Transverse colon (tissue), 4 donors: ENCODE data around the gene NT5DC3.

ENCODE experiments used
- POLR2AphosphoS5 ChIP-seq, 3 donors: sonication (generic); formaldehyde crosslinking; IDR thresholded peaks; one replicate each; pipeline ENCODE4 v1.6.1; 2016; ENCODE audit warnings: antibody characterized with exemption in 3 of 3
- TF ChIP-seq, protein P1 (sequence below), 5 experiments: fragments of 200-600 bp in 3 of 5; fragments of 450-650 bp in 2 of 5; sonication (generic) in 3 of 5; IDR thresholded peaks; 1 replicate in 2 of 5; 2 replicates in 3 of 5; pipeline ENCODE4 v1.5.1; 2016 to 2017; ENCODE audit warnings: antibody characterized with exemption in 5 of 5, inconsistent platforms in 3 of 5, mild to moderate bottlenecking in 2 of 5, moderate library complexity in 1 of 5

DNA sequence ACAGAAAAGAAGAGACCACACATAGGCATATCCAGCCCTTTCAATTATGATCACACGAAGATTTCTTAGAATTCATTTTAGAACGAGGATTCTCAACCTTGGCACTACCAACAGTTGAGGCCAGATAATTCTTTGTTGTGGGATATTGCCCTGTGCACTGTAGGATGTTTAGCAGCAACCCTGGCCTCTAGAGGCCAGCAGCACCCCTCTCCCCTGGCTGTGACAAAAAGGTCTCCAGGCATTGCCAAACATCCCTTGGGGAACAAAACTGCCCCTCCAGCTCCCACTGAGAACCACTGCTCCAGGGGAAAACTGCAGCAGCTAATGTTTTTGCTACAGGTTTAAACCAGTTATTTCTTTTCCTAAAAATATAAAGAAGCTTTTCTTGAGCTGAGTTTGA lies 7.1 kb downstream of the NT5DC3 start:
- TF ChIP-seq, protein P1, sequence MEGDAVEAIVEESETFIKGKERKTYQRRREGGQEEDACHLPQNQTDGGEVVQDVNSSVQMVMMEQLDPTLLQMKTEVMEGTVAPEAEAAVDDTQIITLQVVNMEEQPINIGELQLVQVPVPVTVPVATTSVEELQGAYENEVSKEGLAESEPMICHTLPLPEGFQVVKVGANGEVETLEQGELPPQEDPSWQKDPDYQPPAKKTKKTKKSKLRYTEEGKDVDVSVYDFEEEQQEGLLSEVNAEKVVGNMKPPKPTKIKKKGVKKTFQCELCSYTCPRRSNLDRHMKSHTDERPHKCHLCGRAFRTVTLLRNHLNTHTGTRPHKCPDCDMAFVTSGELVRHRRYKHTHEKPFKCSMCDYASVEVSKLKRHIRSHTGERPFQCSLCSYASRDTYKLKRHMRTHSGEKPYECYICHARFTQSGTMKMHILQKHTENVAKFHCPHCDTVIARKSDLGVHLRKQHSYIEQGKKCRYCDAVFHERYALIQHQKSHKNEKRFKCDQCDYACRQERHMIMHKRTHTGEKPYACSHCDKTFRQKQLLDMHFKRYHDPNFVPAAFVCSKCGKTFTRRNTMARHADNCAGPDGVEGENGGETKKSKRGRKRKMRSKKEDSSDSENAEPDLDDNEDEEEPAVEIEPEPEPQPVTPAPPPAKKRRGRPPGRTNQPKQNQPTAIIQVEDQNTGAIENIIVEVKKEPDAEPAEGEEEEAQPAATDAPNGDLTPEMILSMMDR (IDR thresholded peaks at IDR 0.05), result no peak
- no peak for TF ChIP-seq POLR2AphosphoS5 (IDR thresholded peaks at IDR 0.05)
